GM06990 (cell line): ENCODE measurements around the gene BANK1.

ENCODE experiments used
- DNase-seq: peaks from one replicate; pipeline ENCODE4 v3.0.0-alpha.2; 2011; ENCODE audit not compliant: insufficient read length; ENCODE audit errors: extremely low read depth
- H3K27me3 ChIP-seq: replicated peaks from 2 replicates; pipeline ENCODE4 v1.6.0; 2011; ENCODE audit warnings: low read length; ENCODE audit not compliant: control insufficient read depth, insufficient read depth
- H3K36me3 ChIP-seq: 2 replicates; pipeline ENCODE4 v1.5.1; 2011; ENCODE audit warnings: low read length; ENCODE audit not compliant: control insufficient read depth, insufficient read depth
- H3K4me3 ChIP-seq: replicated peaks from 2 replicates; pipeline ENCODE4 v1.5.1; 2011; ENCODE audit warnings: low read depth, mild to moderate bottlenecking, control low read depth, low read length
- TF ChIP-seq, protein P1 (sequence below): IDR thresholded peaks from 2 replicates; pipeline ENCODE4 v1.5.1; 2011; ENCODE audit warnings: low read length, control low read depth, mild to moderate bottlenecking, inconsistent platforms; ENCODE audit not compliant: insufficient read depth, poor library complexity, severe bottlenecking

Gene BANK1

DNA sequence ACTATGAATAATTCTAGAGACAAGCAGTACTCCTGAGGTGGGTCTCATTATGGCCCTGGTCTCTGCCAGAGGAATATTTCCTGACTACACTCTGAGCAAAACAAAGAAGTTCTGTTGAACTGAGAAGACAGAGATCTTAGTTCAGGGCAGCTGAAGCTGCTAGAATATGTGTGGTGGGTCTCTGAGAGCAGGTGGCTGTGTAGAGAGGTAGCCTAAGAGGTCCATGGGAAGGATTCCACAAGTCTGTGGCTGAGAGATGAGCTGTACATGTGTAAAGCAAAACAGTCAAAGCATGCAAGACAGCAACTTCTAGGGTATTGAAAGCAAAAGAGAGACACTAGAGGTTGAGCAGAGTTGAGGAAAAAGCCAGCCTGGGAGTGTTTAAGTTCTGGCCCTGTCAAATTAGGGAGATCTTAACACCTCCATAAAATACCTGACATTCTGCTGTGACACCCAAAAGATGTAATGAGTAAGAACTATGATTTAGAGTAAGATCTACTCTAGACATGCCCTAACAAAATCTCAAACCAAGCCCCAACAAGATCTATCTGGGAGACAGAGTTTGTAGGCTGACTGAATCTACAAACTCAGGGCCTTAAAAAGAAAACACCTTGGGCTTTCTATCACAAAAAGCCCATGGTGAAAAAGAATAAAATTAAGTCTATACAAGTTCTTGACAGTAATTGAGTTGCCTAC lies 274.4 kb downstream of the BANK1 start:
- TF ChIP-seq, protein P1, sequence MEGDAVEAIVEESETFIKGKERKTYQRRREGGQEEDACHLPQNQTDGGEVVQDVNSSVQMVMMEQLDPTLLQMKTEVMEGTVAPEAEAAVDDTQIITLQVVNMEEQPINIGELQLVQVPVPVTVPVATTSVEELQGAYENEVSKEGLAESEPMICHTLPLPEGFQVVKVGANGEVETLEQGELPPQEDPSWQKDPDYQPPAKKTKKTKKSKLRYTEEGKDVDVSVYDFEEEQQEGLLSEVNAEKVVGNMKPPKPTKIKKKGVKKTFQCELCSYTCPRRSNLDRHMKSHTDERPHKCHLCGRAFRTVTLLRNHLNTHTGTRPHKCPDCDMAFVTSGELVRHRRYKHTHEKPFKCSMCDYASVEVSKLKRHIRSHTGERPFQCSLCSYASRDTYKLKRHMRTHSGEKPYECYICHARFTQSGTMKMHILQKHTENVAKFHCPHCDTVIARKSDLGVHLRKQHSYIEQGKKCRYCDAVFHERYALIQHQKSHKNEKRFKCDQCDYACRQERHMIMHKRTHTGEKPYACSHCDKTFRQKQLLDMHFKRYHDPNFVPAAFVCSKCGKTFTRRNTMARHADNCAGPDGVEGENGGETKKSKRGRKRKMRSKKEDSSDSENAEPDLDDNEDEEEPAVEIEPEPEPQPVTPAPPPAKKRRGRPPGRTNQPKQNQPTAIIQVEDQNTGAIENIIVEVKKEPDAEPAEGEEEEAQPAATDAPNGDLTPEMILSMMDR, result no peak
- Histone ChIP-seq H3K36me3 (no peaks in the 10 kb centered on the region), H3K4me3 (no peak overlapping the region), H3K27me3 (no peaks in the 10 kb centered on the region)
- no peak for DNase-seq

DNA sequence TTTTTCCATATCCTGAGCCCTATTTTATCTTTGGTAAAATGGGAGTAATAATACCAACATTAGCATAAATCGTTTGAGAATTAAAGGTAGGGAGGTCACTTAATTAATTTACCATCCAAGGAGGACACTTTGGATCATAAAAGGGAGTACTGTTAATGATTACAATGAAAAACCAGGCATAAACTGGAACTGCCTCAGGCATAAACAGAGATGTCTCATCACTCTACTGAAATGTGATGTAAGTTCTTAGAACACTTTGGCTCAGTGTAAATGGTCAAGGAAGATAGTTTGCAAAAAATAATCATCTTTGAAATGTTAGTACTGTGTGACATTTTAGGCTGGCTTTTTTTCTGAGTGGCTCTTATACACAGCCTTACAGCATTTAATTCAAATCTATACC lies 286.1 kb downstream of the BANK1 start:
- no peaks in the 10 kb centered on the region for H3K27me3 ChIP-seq
- H3K36me3 ChIP-seq, result no peaks in the 10 kb centered on the region
- TF ChIP-seq, protein P1, result no peak
- no peak for DNase-seq
- H3K4me3 ChIP-seq, result no peak overlapping the region

DNA sequence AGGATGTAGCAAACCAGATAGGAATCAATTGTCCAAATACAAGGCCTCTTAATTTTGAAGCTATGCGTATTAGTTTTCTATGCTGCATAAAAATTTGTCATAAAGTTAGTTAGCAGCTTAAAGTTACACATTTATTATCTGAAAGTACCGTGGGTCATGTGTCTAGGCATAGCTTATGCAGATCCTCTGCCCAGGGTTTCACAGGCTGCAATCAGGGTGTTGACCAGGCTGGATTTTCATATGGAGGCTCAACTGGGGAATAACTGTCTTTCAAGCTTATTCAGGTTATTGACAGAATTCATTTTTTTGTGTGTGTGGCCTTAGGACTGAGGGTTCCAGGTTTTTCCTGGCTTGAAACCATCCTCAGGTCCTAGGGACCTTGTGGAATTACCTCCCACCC lies 289.7 kb downstream of the BANK1 start:
- no peaks in the 10 kb centered on the region for H3K36me3 ChIP-seq
- H3K4me3 ChIP-seq, result no peak overlapping the region
- TF ChIP-seq, protein P1, result no peak
- no peaks in the 10 kb centered on the region for H3K27me3 ChIP-seq
- no peak for DNase-seq

DNA sequence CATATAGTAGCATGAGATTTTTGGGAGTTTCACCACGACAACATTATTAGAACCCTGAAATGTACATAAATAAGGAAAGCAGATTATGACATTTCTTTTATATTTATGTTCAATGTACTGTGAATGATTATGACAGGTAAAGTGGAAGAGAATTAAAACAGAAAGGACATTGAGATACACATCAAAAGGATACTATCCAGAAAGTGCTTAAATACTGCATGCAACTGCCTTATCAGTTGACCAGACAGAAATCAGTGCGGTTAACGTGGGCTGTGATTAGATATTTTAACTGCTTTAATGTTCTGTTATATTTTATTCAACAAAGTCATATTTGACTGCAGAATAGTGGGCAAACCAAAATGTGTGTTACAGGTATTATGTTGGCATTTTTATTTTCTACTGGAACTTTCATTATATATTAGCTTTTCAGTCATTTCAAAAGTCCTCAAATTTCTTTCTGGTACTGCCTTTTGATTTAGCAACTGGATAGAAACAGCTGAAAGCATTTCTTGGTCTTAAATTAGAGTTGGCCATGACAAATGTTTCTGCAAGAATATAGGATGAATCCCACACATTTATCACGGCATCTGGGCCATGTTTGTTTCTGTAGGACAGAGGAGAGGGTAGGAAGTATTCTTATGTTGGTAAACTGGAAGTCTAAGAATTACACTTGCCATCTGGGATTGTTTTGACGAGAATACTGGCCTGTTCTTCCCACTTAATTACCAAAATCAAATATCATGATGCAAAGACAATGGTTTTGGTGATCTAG lies 299.5 kb downstream of the BANK1 start:
- TF ChIP-seq, protein P1, result no peak
- DNase-seq, result no peak
- H3K36me3 ChIP-seq, result no peaks in the 10 kb centered on the region
- H3K27me3 ChIP-seq, result no peaks in the 10 kb centered on the region
- no peak overlapping the region for H3K4me3 ChIP-seq

DNA sequence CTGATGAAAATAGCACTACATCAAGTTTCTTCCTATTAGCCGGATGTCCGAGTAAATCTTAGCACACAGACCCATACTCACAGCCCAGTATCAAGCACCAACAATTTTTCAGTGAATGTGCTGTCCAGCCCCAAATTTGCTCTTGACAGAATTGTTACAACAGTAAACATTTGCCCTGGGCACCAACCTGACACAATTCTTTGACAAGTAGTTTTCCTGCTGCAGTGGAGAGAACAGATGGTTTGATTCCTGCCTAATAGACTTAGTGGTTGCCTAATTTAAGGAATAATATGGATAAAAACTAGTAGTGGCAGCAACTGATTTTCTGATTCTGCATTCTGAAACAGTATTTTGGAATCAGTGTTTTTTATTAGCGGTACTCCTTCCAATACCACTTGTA lies 301.1 kb downstream of the BANK1 start:
- Histone ChIP-seq H3K27me3 (no peaks in the 10 kb centered on the region), H3K4me3 (no peak overlapping the region), H3K36me3 (no peaks in the 10 kb centered on the region)
- TF ChIP-seq, protein P1, result no peak
- DNase-seq, result no peak
